Fibroblast of lung (primary cell): ENCODE measurements around the gene TRPV2.

ENCODE experiments used
- CTCF ChIP-seq, 2 donors: IDR thresholded peaks in 1 of 2; conservative IDR thresholded peaks in 1 of 2; 1 replicate in 1 of 2; 2 replicates in 1 of 2; pipeline ENCODE4 v1.5.1; 2011 to 2012; ENCODE audit warnings: low read length in 2 of 2, control low read depth in 1 of 2, inconsistent platforms in 1 of 2, low read depth in 1 of 2, mild to moderate bottlenecking in 1 of 2
- EZH2 ChIP-seq: IDR thresholded peaks from 2 replicates; pipeline ENCODE4 v1.5.1; 2012; ENCODE audit warnings: low read length, control low read depth, mild to moderate bottlenecking; ENCODE audit errors: missing control alignments

DNA sequence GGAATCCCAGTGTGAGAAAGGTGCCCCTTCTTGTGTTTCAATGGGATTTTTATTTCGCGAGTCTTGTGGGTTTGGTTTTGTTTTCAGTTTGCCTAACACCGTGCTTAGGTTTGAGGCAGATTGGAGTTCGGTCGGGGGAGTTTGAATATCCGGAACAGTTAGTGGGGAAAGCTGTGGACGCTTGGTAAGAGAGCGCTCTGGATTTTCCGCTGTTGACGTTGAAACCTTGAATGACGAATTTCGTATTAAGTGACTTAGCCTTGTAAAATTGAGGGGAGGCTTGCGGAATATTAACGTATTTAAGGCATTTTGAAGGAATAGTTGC lies 33.9 kb upstream of the TRPV2 start:
- TF ChIP-seq CTCF (conservative IDR thresholded peaks at IDR 0.05 in 1 of 2, IDR thresholded peaks at IDR 0.05 in 1 of 2; ENCODE audit: low read depth in 1 of 2, low read length in 2 of 2) (no peak), EZH2 (no peak)
